Spleen (tissue), 7 donors: ENCODE data around the gene CCDC192.

ENCODE experiments used
- POLR2A ChIP-seq, 3 donors: fragments of 450-650 bp; IDR thresholded peaks; one replicate each; pipeline ENCODE4 v1.5.1; 2017; ENCODE audit warnings: antibody characterized with exemption in 3 of 3, mild to moderate bottlenecking in 1 of 3
- POLR2AphosphoS5 ChIP-seq, 3 donors: sonication (generic); formaldehyde crosslinking; IDR thresholded peaks; one replicate each; pipeline ENCODE4 v1.5.1; 2017; ENCODE audit warnings: antibody characterized with exemption in 3 of 3
- TF ChIP-seq, protein P1 (sequence below), 11 experiments: fragments of 200-600 bp in 7 of 11; fragments of 450-650 bp in 4 of 11; sonication (generic) in 4 of 11; IDR thresholded peaks in 8 of 11; conservative IDR thresholded peaks in 3 of 11; 1 replicate in 7 of 11; 2 replicates in 4 of 11; pipeline versions ENCODE4 v1.4.0 to v1.8.0; 2016 to 2021; ENCODE audit warnings: antibody characterized with exemption in 11 of 11, inconsistent platforms in 4 of 11, mild to moderate bottlenecking in 1 of 11
- donor health status: DM: no; HTN: no; CAD: no; lungs with moderate emphysema.
- donor health status: DM: no; HTN: no; CAD: no.
- donor health status: DM: no; HTN: no; CAD: no.

DNA sequence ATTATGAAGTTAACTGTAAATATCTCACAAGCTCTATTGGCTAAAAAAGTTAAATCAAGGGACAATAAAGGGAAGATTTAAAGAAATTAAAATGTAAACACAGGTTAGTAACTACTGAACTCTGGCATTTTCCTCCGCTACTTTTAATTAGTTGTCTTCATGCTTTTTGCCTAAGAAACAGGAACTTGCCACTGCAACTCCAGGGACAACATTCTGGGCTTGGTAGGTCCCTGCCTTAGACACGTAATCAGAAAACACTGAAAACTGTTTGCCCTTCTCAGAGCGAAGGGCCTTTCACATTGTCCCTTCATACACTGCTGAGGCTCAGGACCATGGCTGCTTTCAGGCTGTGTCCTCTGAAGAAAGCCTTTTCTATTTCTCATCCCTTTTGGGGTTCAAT, 118.7 kb downstream of the CCDC192 start:
- TF ChIP-seq, protein P1, sequence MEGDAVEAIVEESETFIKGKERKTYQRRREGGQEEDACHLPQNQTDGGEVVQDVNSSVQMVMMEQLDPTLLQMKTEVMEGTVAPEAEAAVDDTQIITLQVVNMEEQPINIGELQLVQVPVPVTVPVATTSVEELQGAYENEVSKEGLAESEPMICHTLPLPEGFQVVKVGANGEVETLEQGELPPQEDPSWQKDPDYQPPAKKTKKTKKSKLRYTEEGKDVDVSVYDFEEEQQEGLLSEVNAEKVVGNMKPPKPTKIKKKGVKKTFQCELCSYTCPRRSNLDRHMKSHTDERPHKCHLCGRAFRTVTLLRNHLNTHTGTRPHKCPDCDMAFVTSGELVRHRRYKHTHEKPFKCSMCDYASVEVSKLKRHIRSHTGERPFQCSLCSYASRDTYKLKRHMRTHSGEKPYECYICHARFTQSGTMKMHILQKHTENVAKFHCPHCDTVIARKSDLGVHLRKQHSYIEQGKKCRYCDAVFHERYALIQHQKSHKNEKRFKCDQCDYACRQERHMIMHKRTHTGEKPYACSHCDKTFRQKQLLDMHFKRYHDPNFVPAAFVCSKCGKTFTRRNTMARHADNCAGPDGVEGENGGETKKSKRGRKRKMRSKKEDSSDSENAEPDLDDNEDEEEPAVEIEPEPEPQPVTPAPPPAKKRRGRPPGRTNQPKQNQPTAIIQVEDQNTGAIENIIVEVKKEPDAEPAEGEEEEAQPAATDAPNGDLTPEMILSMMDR (IDR thresholded peaks at IDR 0.05 in 8 of 11, conservative IDR thresholded peaks at IDR 0.05 in 3 of 11), result no peak
- no peak for TF ChIP-seq POLR2A (IDR thresholded peaks at IDR 0.05)
- TF ChIP-seq POLR2AphosphoS5 (IDR thresholded peaks at IDR 0.05), result no peak
